OCI-LY3 (cell line): ENCODE results near the gene CWC25.
A peak's percentile ranks its signal among the peaks of the same experiment; 100 is the strongest.

Experiments used
- H2AFZ ChIP-seq: fragments of 200-600, 300-600 bp; shearing (Covaris generic); 2 replicates; pipeline ENCODE4 v1.6.0; 2014; ENCODE audit warnings: antibody characterized with exemption, low read depth, low read length
- H3K27ac ChIP-seq: fragments of 200-600, 300-600 bp; sonication (generic); 2 replicates; pipeline ENCODE4 v1.5.1; 2014; ENCODE audit warnings: mild to moderate bottlenecking, low read length, moderate library complexity, mixed read lengths
- H3K27me3 ChIP-seq: fragments of 200-600, 300-600 bp; sonication (generic); 2 replicates; pipeline ENCODE4 v1.6.1; 2014; ENCODE audit warnings: low read depth, low read length, mixed read lengths
- H3K36me3 ChIP-seq: fragments of 200-600, 300-600 bp; sonication (generic); replicated peaks from 2 replicates; pipeline ENCODE3; 2014; ENCODE audit warnings: low read depth, low read length, mixed read lengths
- H3K4me1 ChIP-seq: fragments of 300-600, 200-600 bp; sonication (generic); 2 replicates; pipeline ENCODE4 v1.6.1; 2014; ENCODE audit warnings: low read length, mixed read lengths
- H3K4me2 ChIP-seq: fragments of 200-600, 300-600 bp; sonication (generic); 2 replicates; pipeline ENCODE4 v1.6.1; 2014; ENCODE audit warnings: low read length, mixed read lengths
- H3K4me3 ChIP-seq: fragments of 300-600, 200-600 bp; sonication (generic); 2 replicates; pipeline ENCODE4 v1.5.1; 2014; ENCODE audit warnings: antibody characterized with exemption, mild to moderate bottlenecking, low read length, moderate library complexity
- H3K79me2 ChIP-seq: fragments of 300-600, 200-600 bp; shearing (Covaris generic); 2 replicates; pipeline ENCODE4 v1.6.1; 2014; ENCODE audit warnings: mild to moderate bottlenecking, low read length, mixed read lengths
- H3K9ac ChIP-seq: fragments of 300-600, 200-600 bp; shearing (Covaris generic); 2 replicates; pipeline ENCODE4 v1.6.0; 2014; ENCODE audit warnings: mild to moderate bottlenecking, low read length, moderate library complexity
- H3K9me3 ChIP-seq: fragments of 200-600, 300-600 bp; shearing (Covaris generic); 2 replicates; pipeline ENCODE4 v1.6.1; 2014; ENCODE audit warnings: low read length, mixed read lengths; ENCODE audit not compliant: insufficient read depth
- H4K20me1 ChIP-seq: fragments of 200-600, 300-600 bp; sonication (generic); 2 replicates; pipeline ENCODE4 v1.6.1; 2016; ENCODE audit warnings: low read length, mixed read lengths; ENCODE audit not compliant: insufficient read depth
- EZH2phosphoT487 ChIP-seq: fragments of 200-600 bp; shearing (Covaris generic); IDR thresholded peaks from 2 replicates; pipeline ENCODE4 v1.6.1; 2018; ENCODE audit warnings: antibody characterized with exemption, mixed run types, low read depth
- TF ChIP-seq, protein P1 (sequence below): fragments of 200-600, 300-600 bp; sonication (generic); IDR thresholded peaks from 2 replicates; pipeline ENCODE4 v1.5.1; 2014; ENCODE audit warnings: antibody characterized with exemption, low read length, low read depth

Gene CWC25

DNA sequence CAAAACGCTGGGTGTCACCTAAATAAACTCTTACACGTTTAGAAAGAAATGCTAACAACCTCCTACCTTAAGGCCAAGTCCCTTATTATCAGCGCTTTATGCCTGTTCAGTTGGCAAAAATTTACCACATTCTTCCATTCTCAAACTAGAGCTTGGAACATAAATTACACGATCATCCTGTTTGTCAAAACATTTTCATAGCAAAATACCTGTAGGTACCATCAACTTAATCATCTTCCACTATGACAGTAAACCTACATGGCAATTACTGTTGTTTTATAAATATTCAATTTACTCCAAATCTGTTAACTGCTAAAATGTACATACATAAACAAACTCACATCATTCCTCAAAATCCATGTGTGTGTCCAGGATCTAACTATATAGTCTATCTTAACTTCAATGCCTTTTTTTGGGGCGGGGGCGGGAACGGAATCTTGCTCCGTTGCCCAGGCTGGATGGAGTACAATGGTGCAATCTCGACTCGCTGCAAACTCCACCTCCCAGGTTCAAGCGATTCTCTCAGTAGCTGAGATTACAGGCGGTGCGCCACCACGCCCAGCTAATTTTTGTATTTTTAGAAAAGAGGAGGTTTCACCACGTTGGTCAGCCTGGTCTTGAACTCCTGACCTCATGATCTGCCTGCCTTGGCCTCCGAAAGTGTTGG lies 24.0 kb upstream of the CWC25 start:
- H3K9me3 ChIP-seq = no peaks in the 10 kb centered on the region
- peaks cover 52% of the 10 kb centered on the region for H4K20me1 ChIP-seq
- H3K27me3 ChIP-seq = no peaks in the 10 kb centered on the region
- H2AFZ ChIP-seq = no peak overlapping the region
- no peak for TF ChIP-seq EZH2phosphoT487
- TF ChIP-seq, protein P1, sequence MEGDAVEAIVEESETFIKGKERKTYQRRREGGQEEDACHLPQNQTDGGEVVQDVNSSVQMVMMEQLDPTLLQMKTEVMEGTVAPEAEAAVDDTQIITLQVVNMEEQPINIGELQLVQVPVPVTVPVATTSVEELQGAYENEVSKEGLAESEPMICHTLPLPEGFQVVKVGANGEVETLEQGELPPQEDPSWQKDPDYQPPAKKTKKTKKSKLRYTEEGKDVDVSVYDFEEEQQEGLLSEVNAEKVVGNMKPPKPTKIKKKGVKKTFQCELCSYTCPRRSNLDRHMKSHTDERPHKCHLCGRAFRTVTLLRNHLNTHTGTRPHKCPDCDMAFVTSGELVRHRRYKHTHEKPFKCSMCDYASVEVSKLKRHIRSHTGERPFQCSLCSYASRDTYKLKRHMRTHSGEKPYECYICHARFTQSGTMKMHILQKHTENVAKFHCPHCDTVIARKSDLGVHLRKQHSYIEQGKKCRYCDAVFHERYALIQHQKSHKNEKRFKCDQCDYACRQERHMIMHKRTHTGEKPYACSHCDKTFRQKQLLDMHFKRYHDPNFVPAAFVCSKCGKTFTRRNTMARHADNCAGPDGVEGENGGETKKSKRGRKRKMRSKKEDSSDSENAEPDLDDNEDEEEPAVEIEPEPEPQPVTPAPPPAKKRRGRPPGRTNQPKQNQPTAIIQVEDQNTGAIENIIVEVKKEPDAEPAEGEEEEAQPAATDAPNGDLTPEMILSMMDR = no peak
- H3K36me3 ChIP-seq = peaks cover 61% of the 10 kb centered on the region
- peaks cover 43% of the 10 kb centered on the region for H3K79me2 ChIP-seq
- H3K4me1 ChIP-seq = peaks cover 17% of the 10 kb centered on the region
- H3K4me3 ChIP-seq = no peak overlapping the region
- H3K4me2 ChIP-seq = no peak overlapping the region
- no peak overlapping the region for H3K27ac ChIP-seq
- H3K9ac ChIP-seq = no peak overlapping the region

DNA sequence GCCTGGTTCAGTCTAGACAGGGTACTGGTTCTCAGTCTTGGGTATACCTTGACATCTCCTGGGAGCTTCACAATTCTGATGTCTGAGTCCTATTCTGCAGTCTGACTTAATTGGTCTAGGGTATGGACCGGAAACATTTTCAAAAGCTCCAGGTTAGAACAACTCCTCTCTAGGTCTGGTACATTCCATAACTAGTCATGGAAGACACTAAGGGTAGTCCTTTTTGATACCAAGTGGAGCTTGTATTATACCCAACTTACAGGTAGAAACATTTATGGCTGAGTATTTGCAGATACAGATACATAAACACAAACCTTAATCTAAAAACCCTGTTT lies 23.4 kb upstream of the CWC25 start:
- no peak overlapping the region for H3K4me2 ChIP-seq
- H3K27me3 ChIP-seq = no peaks in the 10 kb centered on the region
- TF ChIP-seq, protein P1 = no peak
- TF ChIP-seq EZH2phosphoT487 = no peak
- no peak overlapping the region for H3K9ac ChIP-seq
- H3K9me3 ChIP-seq = no peaks in the 10 kb centered on the region
- H2AFZ ChIP-seq = no peak overlapping the region
- peaks cover 42% of the 10 kb centered on the region for H3K79me2 ChIP-seq
- no peak overlapping the region for H3K27ac ChIP-seq
- peaks cover 61% of the 10 kb centered on the region for H3K36me3 ChIP-seq
- no peak overlapping the region for H3K4me3 ChIP-seq
- peaks cover 17% of the 10 kb centered on the region for H3K4me1 ChIP-seq
- peaks cover 52% of the 10 kb centered on the region for H4K20me1 ChIP-seq

DNA sequence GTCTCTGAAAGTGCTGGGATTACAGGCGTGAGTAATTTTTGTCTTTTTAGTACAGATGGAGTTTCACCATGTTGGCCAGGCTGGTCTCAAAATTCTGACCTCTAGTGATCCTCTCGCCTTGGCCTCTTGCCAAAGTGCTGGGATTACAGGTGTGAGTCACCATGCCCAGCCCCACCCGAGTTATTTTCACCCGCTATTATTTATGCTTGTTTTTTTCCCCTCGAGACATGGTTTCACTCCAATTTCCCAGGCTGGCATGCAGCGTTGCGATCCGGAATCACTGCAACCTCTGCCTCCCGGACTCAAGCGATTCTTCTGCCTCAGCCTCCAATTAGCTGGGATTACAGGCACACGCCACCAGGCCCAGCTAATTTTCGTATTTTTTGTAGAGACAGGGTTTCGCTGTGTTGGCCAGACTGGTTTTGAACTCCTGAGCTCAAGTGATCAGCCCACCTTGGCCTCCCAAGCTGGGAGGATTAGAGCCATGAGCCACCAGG lies 19.2 kb upstream of the CWC25 start:
- Histone ChIP-seq H3K27me3 (no peaks in the 10 kb centered on the region), H3K9me3 (no peaks in the 10 kb centered on the region), H3K9ac (no peak overlapping the region), H3K4me2 (no peak overlapping the region), H3K79me2 (peaks cover 7% of the 10 kb centered on the region; the same call in 1 of the 2 replicates), H4K20me1 (peaks cover 15% of the 10 kb centered on the region), H3K4me1 (no peaks in the 10 kb centered on the region), H2AFZ (no peak overlapping the region), H3K4me3 (no peak overlapping the region), H3K27ac (no peak overlapping the region), H3K36me3 (peaks cover 20% of the 10 kb centered on the region)
- TF ChIP-seq, protein P1 = no peak
- no peak for TF ChIP-seq EZH2phosphoT487

DNA sequence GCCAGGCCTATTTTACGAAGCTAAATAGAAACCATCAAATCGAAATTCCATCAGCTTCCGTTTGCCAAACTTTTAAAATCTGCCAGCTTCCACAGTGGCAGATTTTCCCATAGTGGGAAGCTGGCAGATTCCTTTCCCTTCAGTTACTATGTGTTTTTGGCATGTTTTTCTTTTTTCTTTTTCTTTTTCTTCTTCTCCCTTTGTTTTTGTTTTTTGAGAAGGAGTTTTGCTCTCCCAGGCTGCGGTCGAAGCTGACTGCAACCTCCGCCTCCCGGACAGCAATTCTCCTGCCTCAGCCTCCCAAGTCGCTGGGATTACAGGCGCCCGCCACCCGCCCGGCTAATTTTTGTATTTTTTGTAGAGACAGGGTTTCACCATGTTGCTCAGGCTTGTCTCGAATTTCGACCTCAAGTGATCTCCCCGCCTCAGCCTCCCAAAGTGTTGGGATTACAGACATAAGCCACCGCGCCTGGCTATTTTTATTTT lies 684 bp upstream of the CWC25 start:
- peaks cover 16% of the 10 kb centered on the region for H3K4me1 ChIP-seq
- no peak for TF ChIP-seq EZH2phosphoT487
- TF ChIP-seq, protein P1 = no peak
- peaks cover 32% of the 10 kb centered on the region for H3K79me2 ChIP-seq
- H3K27ac ChIP-seq = peak overlapping the region; percentile 82
- H3K9me3 ChIP-seq = no peaks in the 10 kb centered on the region
- H3K4me2 ChIP-seq = peak overlapping the region; percentile 89
- H4K20me1 ChIP-seq = 0 out of 2 replicates have a peak, but pooled peaks cover 4% of the 10 kb centered on the region
- peak overlapping the region; percentile 88 for H3K9ac ChIP-seq
- H2AFZ ChIP-seq = 0 out of 2 replicates have a peak overlapping the region, but pooled peaks have one; percentile 62
- H3K4me3 ChIP-seq = peak overlapping the region; percentile 95
- H3K36me3 ChIP-seq = peaks cover 1% of the 10 kb centered on the region
- no peaks in the 10 kb centered on the region for H3K27me3 ChIP-seq
